NCI-H526 (cell line): ENCODE results near the gene MLEC.

Experiments
- DNase-seq, 2 experiments: peaks; one replicate each; lab custom pipeline; 2025; lab: John Stamatoyannopoulos, UW

Gene MLEC

GRCh38 chr12:120692524-120693033, 5.6 kb downstream of the MLEC start:
- DNase-seq = no peak

DNA sequence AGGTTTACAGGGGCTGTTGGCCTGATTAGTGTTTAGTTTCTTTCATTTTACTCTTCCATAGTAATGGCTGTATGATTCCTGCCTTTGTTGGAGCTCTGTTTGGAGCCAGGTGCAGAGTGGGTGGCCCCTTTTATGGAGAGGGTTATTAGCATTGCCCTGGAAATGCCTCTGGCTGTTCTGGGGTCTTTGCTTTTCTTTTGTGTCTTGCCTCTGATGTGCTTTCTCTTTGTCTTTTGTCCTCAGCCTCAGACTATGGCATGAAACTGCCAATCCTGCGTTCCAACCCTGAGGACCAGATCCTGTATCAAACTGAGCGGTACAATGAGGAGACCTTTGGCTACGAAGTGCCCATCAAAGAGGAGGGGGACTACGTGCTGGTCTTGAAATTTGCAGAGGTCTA, 6.9 kb downstream of the MLEC start:
- no peak for DNase-seq

DNA sequence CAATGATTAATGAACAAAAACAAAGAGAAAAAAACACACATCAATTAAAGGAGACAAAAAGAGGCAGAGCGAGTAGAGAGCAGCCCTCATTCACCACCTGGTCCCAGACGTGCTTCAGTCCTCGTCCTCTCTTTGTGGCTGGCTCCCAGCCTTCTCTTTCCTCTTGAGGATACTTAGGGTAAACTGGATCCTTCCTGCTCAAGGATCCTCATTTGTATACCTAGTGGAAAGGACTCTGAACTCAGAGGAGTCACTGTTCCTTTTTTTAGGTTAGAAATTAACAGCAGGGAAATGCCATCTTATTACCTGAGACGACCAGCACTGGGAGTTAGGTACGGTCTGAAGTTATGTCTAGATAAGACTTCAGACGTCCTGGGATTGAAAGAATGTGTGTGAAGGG, 9.7 kb downstream of the MLEC start:
- DNase-seq = no peak

- DNase-seq = no peak
Measured at GRCh38 chr12:120697344-120697743, 10.4 kb downstream of the MLEC start.

GRCh38 chr12:120698665-120699064, 11.7 kb downstream of the MLEC start:
- DNase-seq = no peak

DNA sequence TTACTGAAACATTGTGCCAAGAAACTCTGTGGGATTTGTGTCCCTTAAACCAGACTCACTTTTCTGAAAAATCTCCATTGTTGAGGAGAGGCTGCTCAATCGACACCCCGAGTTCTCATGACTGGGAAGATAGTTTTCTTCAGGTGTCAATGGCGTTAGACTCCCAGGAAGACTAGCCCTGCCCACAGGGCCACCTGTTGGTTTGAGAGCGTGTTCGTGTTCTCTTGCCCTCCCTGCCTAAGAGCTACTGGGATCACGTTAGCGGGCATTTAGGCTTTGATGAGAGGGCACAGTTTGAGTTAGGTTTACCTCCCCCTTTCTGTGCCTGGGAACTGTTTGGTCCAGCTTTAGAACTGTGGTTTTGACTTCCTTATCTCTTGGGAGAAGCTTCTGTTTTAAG, 12.6 kb downstream of the MLEC start:
- no peak for DNase-seq

GRCh38 chr12:120700886-120701285, 13.9 kb downstream of the MLEC start:
- no peak for DNase-seq

DNA sequence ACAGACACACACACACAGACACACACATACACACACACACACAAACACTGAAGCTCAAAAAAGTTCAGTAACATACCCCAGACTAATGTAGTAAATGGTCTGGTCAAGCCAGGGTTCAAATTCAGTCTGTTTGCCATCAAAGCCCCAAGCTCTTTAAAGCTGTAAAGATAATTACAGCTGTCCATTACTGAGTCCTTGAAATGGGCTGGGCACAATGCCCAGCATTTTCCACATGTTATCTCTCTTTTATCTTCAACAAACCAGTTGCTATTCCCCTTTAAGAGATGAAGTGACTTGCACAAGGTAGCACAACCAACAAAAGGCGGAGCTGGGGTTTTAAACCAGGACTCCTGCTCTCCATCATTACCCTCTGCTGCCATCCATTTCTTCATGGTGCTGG, 15.7 kb downstream of the MLEC start:
- DNase-seq = no peak

- DNase-seq = no peak
Measured at GRCh38 chr12:120703311-120703942, 16.5 kb downstream of the MLEC start.

GRCh38 chr12:120705618-120706017, 18.7 kb downstream of the MLEC start:
- no peak for DNase-seq

- DNase-seq = no peak
Measured at GRCh38 chr12:120706029-120706428, 19.1 kb downstream of the MLEC start.

- no peak for DNase-seq
Measured at GRCh38 chr12:120708651-120709050, 21.7 kb downstream of the MLEC start.

- DNase-seq = peak; percentile 31 to 73
Measured at GRCh38 chr12:120710031-120710804, 23.3 kb downstream of the MLEC start, which contains the start of gene UNC119B. Gene UNC119B, plus strand, starts transcription at chr12:120710458. Its CDS starts 17 bp downstream, at chr12:120710475.

DNA sequence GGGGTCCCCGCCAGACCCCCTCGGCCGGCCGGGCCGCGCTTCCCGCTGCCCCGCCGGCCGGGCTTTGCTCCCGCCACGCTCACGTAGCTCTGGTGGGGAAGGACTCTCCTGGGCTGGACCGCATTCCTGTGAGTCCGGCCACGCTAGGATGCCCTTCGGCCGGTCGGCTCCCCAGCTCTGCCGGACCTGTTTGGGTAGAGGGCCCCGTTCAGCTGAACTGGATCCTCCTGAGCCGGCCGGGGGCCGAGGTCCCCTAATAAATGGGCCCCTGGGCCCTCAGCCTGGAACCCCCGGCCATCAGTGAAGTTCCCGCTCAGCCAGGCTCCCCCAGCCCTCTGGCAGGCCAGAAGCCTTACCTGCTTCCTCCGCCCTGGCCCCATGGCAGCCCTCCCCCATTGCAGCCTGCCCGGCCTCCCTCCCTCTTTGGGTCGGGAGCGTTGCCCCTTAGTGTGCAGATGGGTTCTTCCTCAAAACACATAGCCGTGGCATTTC, 23.9 kb downstream of the MLEC start:
- peak in 1 of 2 experiments; percentile 45 for DNase-seq

GRCh38 chr12:120711411-120711810, 24.5 kb downstream of the MLEC start:
- DNase-seq = peak in 1 of 2 experiments; percentile 52

- no peak for DNase-seq
Measured at GRCh38 chr12:120712610-120713009, 25.7 kb downstream of the MLEC start.

DNA sequence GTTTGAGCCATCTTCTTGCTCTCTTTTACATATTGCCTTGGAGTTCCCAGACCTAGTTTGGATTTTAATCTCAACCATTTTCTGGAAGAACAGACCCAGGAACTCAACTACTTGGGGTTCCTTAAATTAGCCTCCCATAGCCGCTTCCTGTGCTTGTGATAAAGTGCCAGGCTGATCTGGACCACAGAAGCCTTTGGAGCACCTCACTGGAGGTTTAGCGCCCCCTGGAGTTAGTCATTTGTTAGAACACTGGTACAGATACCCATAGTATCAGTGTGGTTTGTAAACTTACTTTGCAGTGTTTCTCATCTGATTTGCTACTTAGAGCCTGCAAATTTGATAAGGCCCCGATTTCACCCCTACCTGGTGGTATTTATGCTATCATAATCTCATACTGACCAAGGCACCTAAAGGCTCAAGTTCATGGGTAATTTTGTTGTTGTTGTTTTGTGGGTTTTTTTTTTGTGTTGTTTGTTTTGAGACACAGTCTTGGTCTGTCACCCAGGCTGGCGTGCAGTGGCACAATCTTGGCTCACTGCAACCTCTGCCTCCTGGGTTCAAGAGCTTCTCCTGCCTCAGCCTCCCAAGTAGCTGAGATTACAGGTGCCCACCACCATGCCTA, 27.0 kb downstream of the MLEC start:
- DNase-seq = peak; percentile 54 to 85

DNA sequence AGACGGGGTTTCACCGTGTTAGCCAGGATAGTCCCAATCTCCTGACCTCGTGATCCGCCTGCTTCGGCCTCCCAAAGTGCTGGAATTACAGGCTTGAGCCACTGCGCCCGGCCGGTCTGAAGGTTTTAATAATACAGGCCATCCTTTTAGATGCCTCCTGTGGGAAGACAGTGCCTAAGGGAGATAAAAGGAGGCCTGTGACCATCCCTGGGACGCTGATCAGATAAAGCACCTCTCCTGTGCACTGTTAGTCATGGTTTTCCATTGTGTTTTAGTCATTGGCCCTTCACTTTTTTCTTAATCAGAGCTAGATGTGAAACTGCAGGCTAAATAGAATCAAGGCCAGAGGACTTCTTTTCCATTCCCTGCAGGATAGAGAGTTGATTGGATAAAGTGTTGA, 31.1 kb downstream of the MLEC start:
- DNase-seq = no peak

DNA sequence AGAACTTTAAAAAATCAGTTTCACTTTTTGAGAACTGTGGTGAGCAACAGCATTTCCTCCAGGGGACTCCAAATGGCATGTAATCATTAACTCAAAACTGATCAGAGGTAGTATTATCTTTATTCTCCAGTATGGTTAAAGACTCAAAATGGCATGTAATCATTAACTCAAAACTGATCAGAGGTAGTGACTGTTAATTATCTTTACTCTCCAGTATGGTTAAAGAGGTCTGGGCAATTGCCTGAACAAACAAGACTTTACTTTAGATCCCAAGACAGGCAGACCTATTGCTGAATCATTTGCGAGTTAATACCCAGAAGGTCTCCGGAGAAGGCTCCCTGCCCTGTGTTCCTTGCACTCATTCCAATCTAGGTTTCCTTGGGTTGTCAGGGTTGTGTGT, 32.1 kb downstream of the MLEC start:
- no peak for DNase-seq

DNA sequence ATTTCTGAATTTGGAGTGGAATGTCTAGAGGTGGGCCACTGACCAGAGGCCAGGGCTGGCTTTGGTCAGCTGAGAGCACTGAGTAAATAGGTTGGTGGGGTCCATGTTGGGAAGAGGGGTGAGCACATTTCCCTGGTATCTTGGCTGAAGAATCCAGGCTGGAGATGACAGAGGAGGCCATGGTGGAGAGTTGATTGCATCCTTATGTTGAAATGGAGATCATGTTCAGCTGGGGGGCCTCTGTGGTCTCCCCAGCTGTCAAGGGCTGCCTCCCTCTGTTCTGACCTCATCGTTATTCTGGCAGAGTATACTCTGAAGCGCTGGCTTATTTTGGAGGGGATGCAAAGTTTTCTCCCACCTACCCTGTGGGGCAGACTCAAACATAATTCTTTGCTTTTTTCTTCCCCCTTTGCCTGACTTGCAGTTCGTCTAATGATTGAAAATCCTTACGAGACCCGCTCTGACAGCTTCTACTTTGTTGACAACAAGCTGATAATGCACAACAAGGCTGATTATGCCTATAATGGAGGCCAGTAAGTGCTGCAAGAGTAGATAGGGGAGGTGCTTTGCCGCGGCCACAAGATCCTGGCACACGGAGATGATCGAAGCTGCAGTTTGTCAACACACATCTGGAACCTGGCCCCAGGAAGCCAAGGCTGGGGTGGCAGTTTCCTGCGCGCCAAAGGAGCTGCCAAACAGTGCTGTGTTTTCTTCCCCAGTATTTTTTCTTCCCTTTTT, 32.7 kb downstream of the MLEC start:
- DNase-seq = no peak

DNA sequence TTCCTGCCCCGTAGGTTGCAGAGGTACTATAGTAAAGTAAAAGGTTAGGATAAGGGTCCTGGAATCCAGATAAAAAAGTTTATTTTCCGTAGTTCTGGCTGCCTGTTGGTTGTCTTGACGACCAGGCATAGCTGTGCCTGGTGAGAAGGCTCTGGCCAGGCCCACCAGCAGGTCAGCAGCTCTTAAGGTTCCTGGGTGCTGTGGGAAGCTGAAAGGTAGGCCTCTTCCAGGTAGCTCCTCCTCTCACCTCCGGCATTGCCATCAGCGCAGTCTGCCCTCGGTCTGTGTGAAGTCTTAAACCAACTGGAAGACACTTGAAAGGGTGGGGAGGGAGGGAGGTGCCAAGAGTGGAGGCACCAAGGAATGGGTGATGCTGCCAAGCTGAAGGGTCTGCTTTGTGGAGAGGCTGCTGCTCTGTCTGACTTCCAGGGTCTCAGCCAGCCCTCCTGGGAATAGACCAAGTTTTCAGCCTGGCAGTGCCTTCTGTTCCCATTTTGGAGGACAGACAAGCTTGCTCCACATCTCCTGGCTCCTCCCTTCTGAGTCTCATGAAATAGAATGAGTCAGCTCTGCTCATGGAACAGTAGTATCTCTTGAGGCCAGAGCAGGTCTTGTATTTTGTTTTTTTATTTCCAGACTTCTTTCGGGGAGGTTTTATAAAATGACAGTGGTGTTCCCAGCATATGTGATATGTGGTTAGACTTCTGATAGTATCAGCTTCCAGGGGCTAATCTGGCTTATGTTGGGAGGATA, 33.5 kb downstream of the MLEC start:
- DNase-seq = no peak
